ENCODE data around the gene SPTAN1.

- TF ChIP-seq CTCF (IDR thresholded peaks at IDR 0.05; ENCODE audit: extremely low read depth in 1 of 2, insufficient read depth in 1 of 2, low read depth in 1 of 2, low read length in 2 of 2) = no peak
- no peak for TF ChIP-seq POLR2A (IDR thresholded peaks at IDR 0.05; ENCODE audit: low read depth, low read length)
- no peak for TF ChIP-seq EZH2 (IDR thresholded peaks at IDR 0.05; ENCODE audit: borderline replicate concordance, low read depth, low read length, severe bottlenecking)
- no peak for TF ChIP-seq JUN (IDR thresholded peaks at IDR 0.05; ENCODE audit: borderline replicate concordance, insufficient read depth, insufficient read length, low read depth)
- TF ChIP-seq MYC (IDR thresholded peaks at IDR 0.05; ENCODE audit: low read depth, low read length) = no peak
- no peak for TF ChIP-seq POLR2AphosphoS5 (IDR thresholded peaks at IDR 0.05; ENCODE audit: insufficient read depth, low read depth, low read length)
- TF ChIP-seq MAX (IDR thresholded peaks at IDR 0.05; ENCODE audit: insufficient read depth, insufficient read length) = no peak
Measured at GRCh38 chr9:128675382-128675781, 123.0 kb downstream of the SPTAN1 start.

Measured in endothelial cell of umbilical vein (primary cell).